HG02885 (cell line): ENCODE measurements around the gene CARMIL1.

Experiments
- ATAC-seq: cut with Tn5 transposase; IDR thresholded peaks from one replicate; pipeline ENCODE4 v1.9.1; 2021; ENCODE audit warnings: mild to moderate bottlenecking; ENCODE audit not compliant: unreplicated experiment, poor library complexity

Gene CARMIL1

GRCh38 chr6:25665455-25665854, 386.3 kb downstream of the CARMIL1 start:
- no peak for ATAC-seq

DNA sequence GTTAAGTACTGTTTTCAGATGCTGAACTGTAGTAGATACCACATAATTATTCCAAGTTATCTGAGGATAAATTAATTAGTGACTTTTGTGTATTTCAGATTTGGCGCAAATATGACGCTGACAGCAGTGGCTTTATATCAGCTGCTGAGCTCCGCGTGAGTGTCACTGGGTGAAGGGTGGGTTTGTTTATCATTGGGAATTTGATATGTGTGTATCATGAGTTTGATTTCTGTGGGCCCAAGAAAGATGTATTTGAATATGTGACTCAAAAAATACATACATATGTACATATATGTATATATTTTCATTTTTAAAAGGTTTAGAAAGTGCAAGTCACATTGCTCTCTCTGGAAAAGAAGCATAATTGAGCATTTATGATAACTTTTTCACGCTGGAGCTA, 390.2 kb downstream of the CARMIL1 start:
- no peak for ATAC-seq
